ENCODE measurements around the gene MID2.

DNA sequence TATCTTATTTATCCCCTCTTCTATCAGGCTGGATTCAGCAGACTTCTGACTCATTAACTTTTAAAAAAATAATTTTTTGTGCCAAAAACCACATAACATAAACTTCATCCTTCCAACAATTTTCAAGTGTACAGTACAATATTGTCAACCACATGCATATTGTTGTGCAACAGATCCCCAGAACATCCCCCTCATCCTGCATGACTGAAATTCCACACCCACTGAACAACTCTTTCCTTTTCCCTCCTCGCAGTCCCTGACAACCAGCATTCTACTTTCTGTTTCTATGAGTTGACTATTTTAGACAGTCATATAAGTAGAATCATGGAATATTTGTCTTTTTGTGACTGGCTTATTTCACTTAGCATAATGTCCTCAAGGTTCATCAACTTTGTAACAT, 2.2 kb upstream of the MID2 start:
- TF ChIP-seq EZH2 (IDR thresholded peaks at IDR 0.05; ENCODE audit: insufficient read depth, poor library complexity, severe bottlenecking) (no peak), EZH2phosphoT487 (IDR thresholded peaks at IDR 0.05; ENCODE audit: insufficient read depth, low read depth) (no peak)

Data from GM23248 (cell line).